ENCODE measurements around the gene GREB1. TPM values are rescaled to one million over a fixed set of nuclear protein-coding genes. Genes with fewer than 3 reads are reported as not detected.

GREB1 gene
- total RNA-seq, 1 experiment from 2014 or later: 0.62 TPM

- intact Hi-C loops (cut with micrococcal nuclease): no loop called here
- no peak overlapping the region for H3K9ac ChIP-seq (ENCODE audit: low read length)
- no peaks in the 10 kb centered on the region for H4K20me1 ChIP-seq (ENCODE audit: low read length)
- no peak overlapping the region for H3K27ac ChIP-seq (ENCODE audit: low read length)
- ChIA-PET CTCF (no interaction called here), POLR2A (ENCODE audit: unreplicated experiment) (no interaction called here)
- DNase-seq (peak; percentile 60), ATAC-seq (peak; percentile 25)
- TF ChIP-seq EZH2 (IDR thresholded peaks at IDR 0.05; ENCODE audit: low read length, unreplicated experiment) (no peak), EZH2phosphoT487 (IDR thresholded peaks at IDR 0.05; ENCODE audit: borderline replicate concordance, low read length) (no peak), CTCF (conservative IDR thresholded peaks at IDR 0.05; ENCODE audit: low read depth, low read length) (no peak)
- H3K79me2 ChIP-seq (ENCODE audit: low read length): no peaks in the 10 kb centered on the region
- no peak overlapping the region for H3K4me3 ChIP-seq (ENCODE audit: low read length)
- no peaks in the 10 kb centered on the region for H3K27me3 ChIP-seq (ENCODE audit: low read length)
- H3K36me3 ChIP-seq (ENCODE audit: low read depth, low read length): no peaks in the 10 kb centered on the region
- H3K4me1 ChIP-seq (ENCODE audit: insufficient read depth, low read length): peaks cover 31% of the 10 kb centered on the region
- H3K9me3 ChIP-seq (ENCODE audit: low read length): no peaks in the 10 kb centered on the region
- no peaks in the 10 kb centered on the region for H3K9me2 ChIP-seq (replicated peaks; ENCODE audit: low read length)
- BruUV-seq (replicated peaks): no TSS peak
- H3K4me2 ChIP-seq (ENCODE audit: low read length): no peak overlapping the region
- no peak overlapping the region for H2AFZ ChIP-seq (ENCODE audit: low read length)
- H3F3A ChIP-seq (ENCODE audit: low read length, unreplicated experiment): no peaks in the 10 kb centered on the region
These were observed 121.7 kb downstream of the GREB1 start for GRCh38 chr2:11655495-11655894.

- Histone ChIP-seq H3K9me3 (ENCODE audit: low read length) (no peaks in the 10 kb centered on the region), H4K20me1 (ENCODE audit: low read length) (no peaks in the 10 kb centered on the region), H3K9me2 (replicated peaks; ENCODE audit: low read length) (no peaks in the 10 kb centered on the region), H3K4me1 (ENCODE audit: insufficient read depth, low read length) (peaks cover 31% of the 10 kb centered on the region), H3K36me3 (ENCODE audit: low read depth, low read length) (no peaks in the 10 kb centered on the region), H3K4me2 (ENCODE audit: low read length) (peak overlapping the region; percentile 74), H3K79me2 (ENCODE audit: low read length) (no peaks in the 10 kb centered on the region), H3K9ac (ENCODE audit: low read length) (no peak overlapping the region), H2AFZ (ENCODE audit: low read length) (peak overlapping the region; percentile 43; the same call in 1 of the 2 replicates), H3K27ac (ENCODE audit: low read length) (no peak overlapping the region), H3F3A (ENCODE audit: low read length, unreplicated experiment) (no peaks in the 10 kb centered on the region), H3K27me3 (ENCODE audit: low read length) (no peaks in the 10 kb centered on the region), H3K4me3 (ENCODE audit: low read length) (no peak overlapping the region)
- CTCF ChIA-PET: no interaction called here
- POLR2A ChIA-PET (ENCODE audit: unreplicated experiment): interaction anchor here (0.5 kb wide), 1 partner anchor 119 kb away, joined by 3 read pairs; no protein-coding TSS in a partner anchor
- TF ChIP-seq EZH2phosphoT487 (IDR thresholded peaks at IDR 0.05; ENCODE audit: borderline replicate concordance, low read length) (no peak), CTCF (conservative IDR thresholded peaks at IDR 0.05; ENCODE audit: low read depth, low read length) (no peak), EZH2 (IDR thresholded peaks at IDR 0.05; ENCODE audit: low read length, unreplicated experiment) (no peak)
- no peak for DNase-seq
- no peak for ATAC-seq
- BruUV-seq (replicated peaks): no TSS peak
- intact Hi-C loops (cut with micrococcal nuclease): no loop called here
These were observed 122.4 kb downstream of the GREB1 start for GRCh38 chr2:11656252-11656651.

GRCh38 chr2:11656671-11657101, 122.8 kb downstream of the GREB1 start:
- Histone ChIP-seq H4K20me1 (ENCODE audit: low read length) (no peaks in the 10 kb centered on the region), H3K36me3 (ENCODE audit: low read depth, low read length) (no peaks in the 10 kb centered on the region), H3F3A (ENCODE audit: low read length, unreplicated experiment) (no peaks in the 10 kb centered on the region), H2AFZ (ENCODE audit: low read length) (peak overlapping the region; percentile 51; the same call in 1 of the 2 replicates), H3K4me1 (ENCODE audit: insufficient read depth, low read length) (peaks cover 31% of the 10 kb centered on the region), H3K9me3 (ENCODE audit: low read length) (no peaks in the 10 kb centered on the region), H3K79me2 (ENCODE audit: low read length) (no peaks in the 10 kb centered on the region), H3K27ac (ENCODE audit: low read length) (no peak overlapping the region), H3K27me3 (ENCODE audit: low read length) (no peaks in the 10 kb centered on the region), H3K9ac (ENCODE audit: low read length) (peak overlapping the region; percentile 39), H3K4me2 (ENCODE audit: low read length) (peak overlapping the region; percentile 74), H3K9me2 (replicated peaks; ENCODE audit: low read length) (no peaks in the 10 kb centered on the region), H3K4me3 (ENCODE audit: low read length) (peak overlapping the region; percentile 50)
- CTCF ChIA-PET: no interaction called here
- intact Hi-C loops (cut with micrococcal nuclease): no loop called here
- TF ChIP-seq EZH2 (IDR thresholded peaks at IDR 0.05; ENCODE audit: low read length, unreplicated experiment): no peak
- TF ChIP-seq CTCF (conservative IDR thresholded peaks at IDR 0.05; ENCODE audit: low read depth, low read length): no peak
- TF ChIP-seq EZH2phosphoT487 (IDR thresholded peaks at IDR 0.05; ENCODE audit: borderline replicate concordance, low read length): no peak
- ATAC-seq: peak; percentile 28
- peak; percentile 67 for DNase-seq
- BruUV-seq (replicated peaks): no TSS peak
- POLR2A ChIA-PET (ENCODE audit: unreplicated experiment): no interaction called here
